Measurements from ENCODE around the gene PLEK2.
"Not testable (repeated sequence)": the region's sequence is repeated elsewhere in the genome, so short reads cannot be mapped to it uniquely, and the experiment has no call there.

PLEK2 gene

GRCh38 chr14:67411820-67412421 lies at the start of gene PLEK2:
Gene PLEK2, minus strand, starts transcription at chr14:67412165. Its CDS starts 106 bp downstream, at chr14:67412059.
- DNase-seq: peak; percentile 44

- no peak for DNase-seq
Observed at GRCh38 chr14:67461341-67461985, 49.5 kb upstream of the PLEK2 start.

GRCh38 chr14:67459336-67459735 lies 47.4 kb upstream of the PLEK2 start:
- no peak for DNase-seq

- DNase-seq: no peak
Observed at GRCh38 chr14:67457782-67458181, 45.8 kb upstream of the PLEK2 start.

- no peak for DNase-seq
Observed at GRCh38 chr14:67456732-67457131, 44.8 kb upstream of the PLEK2 start.

GRCh38 chr14:67453575-67454300 lies 41.8 kb upstream of the PLEK2 start:
- DNase-seq: no peak

- not testable (repeated sequence) for DNase-seq
Observed at GRCh38 chr14:67451667-67452066, 39.7 kb upstream of the PLEK2 start.

- DNase-seq: no peak
Observed at GRCh38 chr14:67449096-67449495, 37.1 kb upstream of the PLEK2 start.

GRCh38 chr14:67447033-67447381 lies 35.0 kb upstream of the PLEK2 start:
- DNase-seq: no peak

- DNase-seq: no peak
Observed at GRCh38 chr14:67446371-67447032, 34.5 kb upstream of the PLEK2 start.

GRCh38 chr14:67444395-67444794 lies 32.4 kb upstream of the PLEK2 start:
- no peak for DNase-seq

GRCh38 chr14:67442139-67442906 lies 30.4 kb upstream of the PLEK2 start:
- DNase-seq: no peak

GRCh38 chr14:67441672-67442071 lies 29.7 kb upstream of the PLEK2 start:
- DNase-seq: no peak

- DNase-seq: no peak
Observed at GRCh38 chr14:67441256-67441655, 29.3 kb upstream of the PLEK2 start.

GRCh38 chr14:67440513-67440912 lies 28.5 kb upstream of the PLEK2 start:
- DNase-seq: no peak

- DNase-seq: no peak
Observed at GRCh38 chr14:67438969-67439368, 27.0 kb upstream of the PLEK2 start.

GRCh38 chr14:67436006-67436866 lies 24.3 kb upstream of the PLEK2 start:
- no peak for DNase-seq

GRCh38 chr14:67435603-67436002 lies 23.6 kb upstream of the PLEK2 start:
- no peak for DNase-seq

- no peak for DNase-seq
Observed at GRCh38 chr14:67432050-67432564, 20.1 kb upstream of the PLEK2 start.

GRCh38 chr14:67429510-67430205 lies 17.7 kb upstream of the PLEK2 start:
- DNase-seq: no peak

GRCh38 chr14:67428501-67429031 lies 16.6 kb upstream of the PLEK2 start:
- DNase-seq: no peak
